Loucy (cell line): Measurements from ENCODE around the gene STAP2.

ENCODE experiments used
- H2AFZ ChIP-seq: fragments of 200-600 bp; sonication (generic); 2 replicates; pipeline ENCODE4 v1.6.0; 2016; ENCODE audit warnings: antibody characterized with exemption, mild to moderate bottlenecking, low read length, moderate library complexity
- H3F3A ChIP-seq: fragments of 200-600 bp; 2 replicates; pipeline ENCODE4 v1.6.0; 2016; ENCODE audit warnings: antibody characterized with exemption, low read depth, mild to moderate bottlenecking
- H3K27me3 ChIP-seq: fragments of 200-600 bp; sonication (generic); 2 replicates; pipeline ENCODE4 v1.6.1; 2014; ENCODE audit warnings: low read length, mild to moderate bottlenecking; ENCODE audit not compliant: insufficient read depth, poor library complexity, severe bottlenecking
- H3K36me3 ChIP-seq: fragments of 200-600 bp; sonication (generic); 2 replicates; pipeline ENCODE4 v1.6.1; 2016; ENCODE audit warnings: low read length; ENCODE audit not compliant: insufficient read depth
- H3K4me1 ChIP-seq: fragments of 200-600 bp; sonication (generic); 2 replicates; pipeline ENCODE4 v1.5.1; 2014; ENCODE audit warnings: low read length, mild to moderate bottlenecking; ENCODE audit not compliant: insufficient read depth, poor library complexity, severe bottlenecking
- H3K4me2 ChIP-seq: fragments of 200-600 bp; sonication (generic); 2 replicates; pipeline ENCODE4 v1.6.0; 2014; ENCODE audit warnings: antibody characterized with exemption, low read length, low read depth, mild to moderate bottlenecking; ENCODE audit not compliant: poor library complexity, severe bottlenecking
- H3K4me3 ChIP-seq: fragments of 200-600 bp; sonication (generic); 2 replicates; pipeline ENCODE4 v1.5.1; 2014; ENCODE audit warnings: low read length, mild to moderate bottlenecking, mixed read lengths; ENCODE audit not compliant: poor library complexity, severe bottlenecking
- H3K79me2 ChIP-seq: fragments of 200-600 bp; sonication (generic); 2 replicates; pipeline ENCODE4 v1.6.1; 2014; ENCODE audit warnings: low read length; ENCODE audit not compliant: insufficient read depth
- H3K9ac ChIP-seq: fragments of 200-600 bp; sonication (generic); 2 replicates; pipeline ENCODE4 v1.6.0; 2014; ENCODE audit warnings: mild to moderate bottlenecking, low read depth, low read length, moderate library complexity; ENCODE audit not compliant: poor library complexity, severe bottlenecking
- H3K9me2 ChIP-seq: fragments of 200-600 bp; sonication (generic); replicated peaks from 2 replicates; pipeline ENCODE4 v1.6.1; 2016; ENCODE audit warnings: low read depth, low read length, mixed read lengths
- H3K9me3 ChIP-seq: fragments of 200-600 bp; sonication (generic); 2 replicates; pipeline ENCODE4 v1.6.1; 2014; ENCODE audit warnings: mild to moderate bottlenecking, antibody characterized with exemption, low read length, low read depth; ENCODE audit not compliant: insufficient read depth
- H4K20me1 ChIP-seq: fragments of 200-600 bp; sonication (generic); 2 replicates; pipeline ENCODE4 v1.6.0; 2014; ENCODE audit warnings: antibody characterized with exemption, low read length, mild to moderate bottlenecking; ENCODE audit not compliant: insufficient read depth, poor library complexity, severe bottlenecking
- EZH2phosphoT487 ChIP-seq: fragments of 200-600 bp; IDR thresholded peaks from 2 replicates; pipeline ENCODE4 v1.6.1; 2018; ENCODE audit warnings: antibody characterized with exemption, mild to moderate bottlenecking, moderate library complexity, borderline replicate concordance
- TF ChIP-seq, protein P1 (sequence below): fragments of 200-600 bp; sonication (generic); conservative IDR thresholded peaks from 2 replicates; pipeline ENCODE4 v1.5.1; 2014; ENCODE audit warnings: mild to moderate bottlenecking, antibody characterized with exemption, low read length

The STAP2 gene, protein sequence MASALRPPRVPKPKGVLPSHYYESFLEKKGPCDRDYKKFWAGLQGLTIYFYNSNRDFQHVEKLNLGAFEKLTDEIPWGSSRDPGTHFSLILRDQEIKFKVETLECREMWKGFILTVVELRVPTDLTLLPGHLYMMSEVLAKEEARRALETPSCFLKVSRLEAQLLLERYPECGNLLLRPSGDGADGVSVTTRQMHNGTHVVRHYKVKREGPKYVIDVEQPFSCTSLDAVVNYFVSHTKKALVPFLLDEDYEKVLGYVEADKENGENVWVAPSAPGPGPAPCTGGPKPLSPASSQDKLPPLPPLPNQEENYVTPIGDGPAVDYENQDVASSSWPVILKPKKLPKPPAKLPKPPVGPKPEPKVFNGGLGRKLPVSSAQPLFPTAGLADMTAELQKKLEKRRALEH

DNA sequence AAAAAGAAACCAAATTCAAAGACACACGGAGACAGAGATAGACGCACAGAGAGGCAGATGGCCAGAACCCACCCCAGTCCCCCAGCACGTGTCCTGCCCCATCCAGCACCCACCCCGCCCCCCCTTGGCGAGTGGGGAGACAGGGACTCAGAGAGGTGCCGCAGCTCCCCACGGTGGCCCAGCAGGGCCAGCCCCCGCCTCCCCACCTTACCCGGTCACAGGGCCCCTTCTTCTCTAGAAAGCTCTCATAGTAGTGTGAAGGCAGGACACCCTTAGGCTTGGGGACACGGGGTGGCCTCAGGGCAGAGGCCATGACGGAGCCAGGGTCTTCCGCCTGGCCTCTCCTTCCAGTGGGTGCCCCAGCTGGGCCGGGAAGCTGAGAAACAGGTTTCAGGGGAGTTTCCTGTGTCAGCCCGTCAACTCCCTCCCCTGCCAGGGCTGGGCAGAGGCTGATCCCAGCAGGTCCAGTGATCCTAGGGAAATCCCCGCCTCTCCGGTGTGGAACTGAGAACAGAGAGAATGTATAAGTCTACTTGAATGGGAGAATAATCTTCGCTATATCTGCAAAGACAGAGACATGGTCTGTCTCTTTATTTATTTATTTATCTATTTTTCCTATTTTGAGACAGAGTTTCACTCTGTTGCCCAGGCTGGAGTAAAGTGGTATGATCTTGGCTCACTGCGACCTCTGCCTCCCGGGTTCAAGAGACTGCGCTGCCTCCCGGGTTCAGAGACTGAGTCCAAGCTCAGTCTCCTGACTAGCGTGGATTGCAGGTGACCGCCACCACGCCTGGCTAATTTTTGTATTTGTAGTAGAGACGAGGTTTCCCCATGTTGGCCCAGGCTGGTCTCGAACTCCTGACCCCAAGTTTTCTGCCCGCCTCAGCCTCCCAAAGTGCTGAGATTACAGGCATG, at the start of gene STAP2:
Gene STAP2, minus strand, starts transcription at position 387 of the 915 bp plus-strand sequence. Its CDS starts 74 bp downstream, at position 313.
- H3K27me3 ChIP-seq, result no peaks in the 10 kb centered on the region
- H3K4me2 ChIP-seq, result no peak within 1 kb of the TSS
- no peak within 1 kb of the TSS for H3K9ac ChIP-seq
- H2AFZ ChIP-seq, result peak within 1 kb of the TSS; percentile 32; the same call in 1 of the 2 replicates
- no peaks in the 10 kb centered on the region for H4K20me1 ChIP-seq
- H3K36me3 ChIP-seq, result no peaks in the 10 kb centered on the region
- no peaks in the 10 kb centered on the region for H3K9me2 ChIP-seq
- no peaks in the 10 kb centered on the region for H3K9me3 ChIP-seq
- peaks cover 2% of the 10 kb centered on the region; the same call in 1 of the 2 replicates for H3F3A ChIP-seq
- TF ChIP-seq, protein P1, sequence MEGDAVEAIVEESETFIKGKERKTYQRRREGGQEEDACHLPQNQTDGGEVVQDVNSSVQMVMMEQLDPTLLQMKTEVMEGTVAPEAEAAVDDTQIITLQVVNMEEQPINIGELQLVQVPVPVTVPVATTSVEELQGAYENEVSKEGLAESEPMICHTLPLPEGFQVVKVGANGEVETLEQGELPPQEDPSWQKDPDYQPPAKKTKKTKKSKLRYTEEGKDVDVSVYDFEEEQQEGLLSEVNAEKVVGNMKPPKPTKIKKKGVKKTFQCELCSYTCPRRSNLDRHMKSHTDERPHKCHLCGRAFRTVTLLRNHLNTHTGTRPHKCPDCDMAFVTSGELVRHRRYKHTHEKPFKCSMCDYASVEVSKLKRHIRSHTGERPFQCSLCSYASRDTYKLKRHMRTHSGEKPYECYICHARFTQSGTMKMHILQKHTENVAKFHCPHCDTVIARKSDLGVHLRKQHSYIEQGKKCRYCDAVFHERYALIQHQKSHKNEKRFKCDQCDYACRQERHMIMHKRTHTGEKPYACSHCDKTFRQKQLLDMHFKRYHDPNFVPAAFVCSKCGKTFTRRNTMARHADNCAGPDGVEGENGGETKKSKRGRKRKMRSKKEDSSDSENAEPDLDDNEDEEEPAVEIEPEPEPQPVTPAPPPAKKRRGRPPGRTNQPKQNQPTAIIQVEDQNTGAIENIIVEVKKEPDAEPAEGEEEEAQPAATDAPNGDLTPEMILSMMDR, result no peak
- no peaks in the 10 kb centered on the region for H3K79me2 ChIP-seq
- no peaks in the 10 kb centered on the region for H3K4me1 ChIP-seq
- no peak within 1 kb of the TSS for H3K4me3 ChIP-seq

DNA sequence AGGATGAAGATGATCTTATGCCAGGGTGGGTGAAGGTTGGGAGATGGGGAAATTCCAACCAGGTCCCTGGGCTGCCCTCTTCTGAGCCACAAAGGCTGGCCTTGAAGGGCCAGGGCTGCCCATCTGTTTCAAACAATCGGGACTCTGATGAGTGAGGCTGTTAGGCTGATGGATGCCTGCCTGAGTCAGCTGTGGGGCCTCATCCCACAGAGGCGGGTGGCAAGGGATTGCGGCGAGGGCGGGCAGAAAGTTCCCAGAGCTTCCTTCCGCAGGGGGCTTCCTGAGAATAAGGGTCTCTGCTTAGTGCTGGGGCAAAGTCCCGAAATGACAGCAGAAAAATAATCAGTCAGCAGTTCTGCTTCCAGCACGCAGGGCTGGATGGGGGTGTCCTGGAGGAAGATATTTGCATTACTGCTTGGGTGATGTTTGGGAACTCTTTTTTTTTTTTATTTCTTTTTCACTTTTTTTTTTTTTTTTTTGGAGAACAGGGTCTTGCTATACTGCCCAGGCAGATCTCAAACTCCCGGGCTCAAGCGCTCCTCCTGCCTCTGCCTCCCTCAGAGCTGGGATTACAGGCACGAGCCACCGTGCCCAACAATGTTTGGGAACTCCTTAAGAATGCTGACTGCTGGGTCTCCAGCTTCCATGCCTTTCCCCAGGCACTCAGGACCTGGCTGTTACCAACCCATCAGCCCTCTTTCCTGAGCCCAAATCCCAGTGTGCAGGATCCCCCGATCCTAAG, 47.6 kb upstream of the STAP2 start:
- Histone ChIP-seq H3K79me2 (peaks cover 62% of the 10 kb centered on the region), H4K20me1 (peaks cover 23% of the 10 kb centered on the region), H2AFZ (no peak overlapping the region)

More for the DNA sequence above, 47.6 kb upstream of the STAP2 start:
- Histone ChIP-seq H3K4me2 (no peak overlapping the region), H3F3A (no peaks in the 10 kb centered on the region), H3K4me3 (no peak overlapping the region), H3K9ac (no peak overlapping the region), H3K36me3 (peaks cover 16% of the 10 kb centered on the region; the same call in 1 of the 2 replicates), H3K9me2 (no peaks in the 10 kb centered on the region), H3K27me3 (no peaks in the 10 kb centered on the region), H3K9me3 (no peaks in the 10 kb centered on the region), H3K4me1 (peaks cover 11% of the 10 kb centered on the region)
- no peak for TF ChIP-seq EZH2phosphoT487
- TF ChIP-seq, protein P1, result no peak
